ENCODE results near the gene ACIN1.

Gene ACIN1

DNA sequence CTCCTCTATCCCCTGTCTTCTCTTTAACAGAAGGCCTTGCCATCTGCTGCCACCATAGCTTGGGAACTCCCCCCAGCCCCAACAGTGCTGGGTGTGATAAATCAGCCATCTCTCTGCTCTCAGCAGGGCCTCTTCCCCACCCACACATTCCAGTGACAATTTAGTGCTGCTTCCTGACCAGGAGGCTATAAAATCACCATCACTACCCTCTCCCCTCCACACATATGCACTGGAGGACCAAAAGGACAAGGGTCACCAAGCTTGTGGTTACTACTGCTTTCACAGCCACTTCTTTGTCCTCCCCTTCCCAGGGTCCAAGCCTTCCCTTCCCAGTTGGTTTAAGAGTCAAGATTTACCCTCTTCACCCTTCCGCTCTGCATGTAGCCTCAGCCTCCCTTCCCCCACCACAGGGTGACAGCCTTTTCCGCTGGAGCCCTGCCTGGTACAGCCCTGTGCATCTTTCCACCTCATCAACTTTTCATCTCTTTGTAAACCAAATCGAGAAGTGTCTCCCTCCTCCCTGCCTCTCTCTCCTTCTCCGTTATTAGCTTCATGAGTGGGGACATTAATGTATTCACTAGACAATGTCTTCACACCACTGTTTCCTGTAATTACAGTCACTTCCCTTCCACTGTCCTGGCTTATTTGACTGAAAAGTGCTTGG is 69.7 kb downstream of the ACIN1 start:
- no peak overlapping the region for H3K4me2 ChIP-seq
- H2AFZ ChIP-seq (ENCODE audit: low read depth) = no peak overlapping the region
- H3K27me3 ChIP-seq (ENCODE audit: insufficient read depth, low read depth) = no peaks in the 10 kb centered on the region
- H3K79me2 ChIP-seq (ENCODE audit: insufficient read depth, low read depth) = no peaks in the 10 kb centered on the region
- H3K4me1 ChIP-seq (ENCODE audit: low read depth, poor library complexity, severe bottlenecking) = no peaks in the 10 kb centered on the region
- TF ChIP-seq, protein P1, sequence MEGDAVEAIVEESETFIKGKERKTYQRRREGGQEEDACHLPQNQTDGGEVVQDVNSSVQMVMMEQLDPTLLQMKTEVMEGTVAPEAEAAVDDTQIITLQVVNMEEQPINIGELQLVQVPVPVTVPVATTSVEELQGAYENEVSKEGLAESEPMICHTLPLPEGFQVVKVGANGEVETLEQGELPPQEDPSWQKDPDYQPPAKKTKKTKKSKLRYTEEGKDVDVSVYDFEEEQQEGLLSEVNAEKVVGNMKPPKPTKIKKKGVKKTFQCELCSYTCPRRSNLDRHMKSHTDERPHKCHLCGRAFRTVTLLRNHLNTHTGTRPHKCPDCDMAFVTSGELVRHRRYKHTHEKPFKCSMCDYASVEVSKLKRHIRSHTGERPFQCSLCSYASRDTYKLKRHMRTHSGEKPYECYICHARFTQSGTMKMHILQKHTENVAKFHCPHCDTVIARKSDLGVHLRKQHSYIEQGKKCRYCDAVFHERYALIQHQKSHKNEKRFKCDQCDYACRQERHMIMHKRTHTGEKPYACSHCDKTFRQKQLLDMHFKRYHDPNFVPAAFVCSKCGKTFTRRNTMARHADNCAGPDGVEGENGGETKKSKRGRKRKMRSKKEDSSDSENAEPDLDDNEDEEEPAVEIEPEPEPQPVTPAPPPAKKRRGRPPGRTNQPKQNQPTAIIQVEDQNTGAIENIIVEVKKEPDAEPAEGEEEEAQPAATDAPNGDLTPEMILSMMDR (conservative IDR thresholded peaks at IDR 0.05; ENCODE audit: low read depth, low read length) = no peak
- H3K9ac ChIP-seq = no peak overlapping the region
- no peaks in the 10 kb centered on the region for H3K36me3 ChIP-seq (ENCODE audit: insufficient read depth)
- H3K4me3 ChIP-seq (IDR thresholded peaks at IDR 0.05; ENCODE audit: insufficient read depth, low read depth, low read length) = no peak overlapping the region
- H4K20me1 ChIP-seq (ENCODE audit: insufficient read depth) = no peaks in the 10 kb centered on the region
- H3K27ac ChIP-seq = no peak overlapping the region

DNA sequence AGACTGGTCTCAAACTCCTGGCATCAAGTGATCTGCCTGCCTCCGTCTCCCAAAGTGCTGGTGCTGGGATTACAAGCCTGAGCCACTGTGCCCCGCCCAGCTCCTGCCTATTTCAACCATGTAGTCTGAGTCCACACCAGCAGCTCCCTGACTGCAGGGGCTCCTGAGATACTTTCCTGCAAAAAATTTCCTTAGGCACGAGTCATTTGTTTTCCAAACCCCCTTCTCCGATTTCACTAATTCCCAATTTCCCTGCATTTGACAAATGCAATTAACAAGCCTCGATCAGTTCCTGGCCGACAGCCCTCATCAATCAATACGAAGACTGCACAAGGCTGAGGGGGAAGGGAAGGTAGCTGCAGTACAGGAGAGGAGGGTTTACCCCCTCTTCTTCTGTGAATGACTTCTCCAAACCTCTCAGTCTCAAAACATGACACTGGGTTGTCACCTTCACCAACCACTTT is 70.3 kb downstream of the ACIN1 start:
- no peaks in the 10 kb centered on the region for H3K27me3 ChIP-seq (ENCODE audit: insufficient read depth, low read depth)
- H2AFZ ChIP-seq (ENCODE audit: low read depth) = no peak overlapping the region
- no peaks in the 10 kb centered on the region for H3K4me1 ChIP-seq (ENCODE audit: low read depth, poor library complexity, severe bottlenecking)
- H3K36me3 ChIP-seq (ENCODE audit: insufficient read depth) = no peaks in the 10 kb centered on the region
- H3K27ac ChIP-seq = no peak overlapping the region
- H3K9ac ChIP-seq = no peak overlapping the region
- H3K4me2 ChIP-seq = no peak overlapping the region
- H3K4me3 ChIP-seq (IDR thresholded peaks at IDR 0.05; ENCODE audit: insufficient read depth, low read depth, low read length) = no peak overlapping the region
- H3K79me2 ChIP-seq (ENCODE audit: insufficient read depth, low read depth) = no peaks in the 10 kb centered on the region
- H4K20me1 ChIP-seq (ENCODE audit: insufficient read depth) = no peaks in the 10 kb centered on the region
- TF ChIP-seq, protein P1 (conservative IDR thresholded peaks at IDR 0.05; ENCODE audit: low read depth, low read length) = no peak

DNA sequence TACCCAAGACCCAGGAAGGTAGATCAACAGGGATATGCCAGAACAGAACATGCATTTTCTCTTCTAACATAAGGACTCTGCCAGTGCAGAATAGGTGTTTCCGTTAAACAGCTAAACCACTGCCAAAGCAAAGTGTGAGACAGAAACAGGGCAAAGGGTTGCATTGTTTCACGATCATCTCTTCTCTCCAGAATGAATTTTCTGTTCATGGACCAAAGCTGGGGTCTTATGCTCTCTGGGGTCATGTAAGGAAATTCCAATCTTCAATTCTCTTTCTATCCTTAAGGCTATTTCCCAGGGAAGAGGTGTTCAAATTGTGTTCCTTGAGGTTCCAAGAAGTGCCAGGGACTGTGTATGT is 71.2 kb downstream of the ACIN1 start:
- no peak overlapping the region for H3K4me3 ChIP-seq (IDR thresholded peaks at IDR 0.05; ENCODE audit: insufficient read depth, low read depth, low read length)
- no peaks in the 10 kb centered on the region for H4K20me1 ChIP-seq (ENCODE audit: insufficient read depth)
- H3K36me3 ChIP-seq (ENCODE audit: insufficient read depth) = no peaks in the 10 kb centered on the region
- H2AFZ ChIP-seq (ENCODE audit: low read depth) = no peak overlapping the region
- H3K27ac ChIP-seq = no peak overlapping the region
- no peaks in the 10 kb centered on the region for H3K27me3 ChIP-seq (ENCODE audit: insufficient read depth, low read depth)
- H3K4me2 ChIP-seq = no peak overlapping the region
- no peak overlapping the region for H3K9ac ChIP-seq
- TF ChIP-seq, protein P1 (conservative IDR thresholded peaks at IDR 0.05; ENCODE audit: low read depth, low read length) = no peak
- no peaks in the 10 kb centered on the region for H3K4me1 ChIP-seq (ENCODE audit: low read depth, poor library complexity, severe bottlenecking)
- no peaks in the 10 kb centered on the region for H3K79me2 ChIP-seq (ENCODE audit: insufficient read depth, low read depth)

DNA sequence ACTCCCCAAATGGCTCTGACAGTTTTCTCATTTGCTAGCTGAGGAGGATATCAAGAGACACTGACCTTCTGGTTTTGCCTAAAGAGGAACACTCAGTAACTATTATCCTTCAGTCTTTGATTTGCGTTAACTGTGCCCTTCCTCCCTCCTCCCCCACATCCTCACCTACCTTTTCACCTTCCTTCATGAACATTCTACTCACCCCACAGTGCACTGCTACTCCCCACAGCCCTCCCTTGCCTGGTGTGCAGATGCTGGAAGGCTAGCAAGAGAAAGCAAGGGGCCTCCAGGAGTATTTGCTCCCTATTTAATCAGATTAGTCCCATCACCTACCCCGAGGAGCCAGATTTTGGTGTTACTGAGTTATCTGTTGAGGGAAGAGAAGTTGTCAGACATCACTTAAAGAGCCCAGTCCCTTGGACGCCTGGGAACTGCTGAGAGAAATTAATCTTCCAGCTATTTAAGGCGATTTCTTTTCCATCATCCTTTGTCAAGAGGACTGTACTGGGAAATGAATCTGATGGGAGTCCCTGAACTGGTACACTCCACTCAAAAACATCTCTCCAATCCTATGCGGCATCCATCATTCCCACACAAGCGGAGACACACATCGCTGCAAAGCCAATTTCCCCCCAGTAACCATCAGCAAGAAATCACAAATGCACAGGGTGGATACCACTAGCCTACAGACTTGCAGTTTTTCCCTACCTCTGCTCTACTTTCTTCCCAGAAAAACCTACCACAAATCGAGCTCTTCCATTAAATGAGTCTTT is 71.7 kb downstream of the ACIN1 start:
- Histone ChIP-seq H3K36me3 (ENCODE audit: insufficient read depth) (no peaks in the 10 kb centered on the region), H3K9ac (no peak overlapping the region), H3K79me2 (ENCODE audit: insufficient read depth, low read depth) (no peaks in the 10 kb centered on the region), H4K20me1 (ENCODE audit: insufficient read depth) (no peaks in the 10 kb centered on the region), H3K4me2 (no peak overlapping the region), H3K4me1 (ENCODE audit: low read depth, poor library complexity, severe bottlenecking) (no peaks in the 10 kb centered on the region), H3K27me3 (ENCODE audit: insufficient read depth, low read depth) (no peaks in the 10 kb centered on the region), H2AFZ (ENCODE audit: low read depth) (no peak overlapping the region), H3K4me3 (IDR thresholded peaks at IDR 0.05; ENCODE audit: insufficient read depth, low read depth, low read length) (no peak overlapping the region), H3K27ac (no peak overlapping the region)
- TF ChIP-seq, protein P1 (conservative IDR thresholded peaks at IDR 0.05; ENCODE audit: low read depth, low read length) = no peak
